Fibroblast of villous mesenchyme (primary cell): ENCODE results near the gene EVI5L. TPM values are rescaled to one million over a fixed set of nuclear protein-coding genes. Genes with fewer than 3 reads are reported as not detected.

Experiments
- DNase-seq: peaks from one replicate; pipeline ENCODE4 v3.0.0-alpha.2; 2010; ENCODE audit warnings: low read depth
- H3K4me3 ChIP-seq: 2 replicates; pipeline ENCODE4 v1.5.1; 2011; ENCODE audit warnings: low read depth, mild to moderate bottlenecking, low read length
- total RNA-seq: library from RNA; depleted of rRNA; stranded (reverse); fragments of >200 nt; gene quantifications from 2 replicates; pipeline ENCODE4 v1.2.3, GENCODE V29; 2012
- TF ChIP-seq, protein P1 (sequence below): IDR thresholded peaks from 2 replicates; pipeline ENCODE4 v1.5.1; 2012; ENCODE audit warnings: low read depth, mild to moderate bottlenecking, low read length; ENCODE audit not compliant: insufficient read depth

EVI5L gene
- total RNA-seq, 1 donor, result 25.5 TPM

GRCh38 chr19:7899751-7900378, 69.8 kb downstream of the EVI5L start:
- no peak for DNase-seq
- no peak overlapping the region for H3K4me3 ChIP-seq
- TF ChIP-seq, protein P1, sequence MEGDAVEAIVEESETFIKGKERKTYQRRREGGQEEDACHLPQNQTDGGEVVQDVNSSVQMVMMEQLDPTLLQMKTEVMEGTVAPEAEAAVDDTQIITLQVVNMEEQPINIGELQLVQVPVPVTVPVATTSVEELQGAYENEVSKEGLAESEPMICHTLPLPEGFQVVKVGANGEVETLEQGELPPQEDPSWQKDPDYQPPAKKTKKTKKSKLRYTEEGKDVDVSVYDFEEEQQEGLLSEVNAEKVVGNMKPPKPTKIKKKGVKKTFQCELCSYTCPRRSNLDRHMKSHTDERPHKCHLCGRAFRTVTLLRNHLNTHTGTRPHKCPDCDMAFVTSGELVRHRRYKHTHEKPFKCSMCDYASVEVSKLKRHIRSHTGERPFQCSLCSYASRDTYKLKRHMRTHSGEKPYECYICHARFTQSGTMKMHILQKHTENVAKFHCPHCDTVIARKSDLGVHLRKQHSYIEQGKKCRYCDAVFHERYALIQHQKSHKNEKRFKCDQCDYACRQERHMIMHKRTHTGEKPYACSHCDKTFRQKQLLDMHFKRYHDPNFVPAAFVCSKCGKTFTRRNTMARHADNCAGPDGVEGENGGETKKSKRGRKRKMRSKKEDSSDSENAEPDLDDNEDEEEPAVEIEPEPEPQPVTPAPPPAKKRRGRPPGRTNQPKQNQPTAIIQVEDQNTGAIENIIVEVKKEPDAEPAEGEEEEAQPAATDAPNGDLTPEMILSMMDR, result no peak

- no peak overlapping the region for H3K4me3 ChIP-seq
These were observed 70.4 kb downstream of the EVI5L start for GRCh38 chr19:7900401-7900870.

DNA sequence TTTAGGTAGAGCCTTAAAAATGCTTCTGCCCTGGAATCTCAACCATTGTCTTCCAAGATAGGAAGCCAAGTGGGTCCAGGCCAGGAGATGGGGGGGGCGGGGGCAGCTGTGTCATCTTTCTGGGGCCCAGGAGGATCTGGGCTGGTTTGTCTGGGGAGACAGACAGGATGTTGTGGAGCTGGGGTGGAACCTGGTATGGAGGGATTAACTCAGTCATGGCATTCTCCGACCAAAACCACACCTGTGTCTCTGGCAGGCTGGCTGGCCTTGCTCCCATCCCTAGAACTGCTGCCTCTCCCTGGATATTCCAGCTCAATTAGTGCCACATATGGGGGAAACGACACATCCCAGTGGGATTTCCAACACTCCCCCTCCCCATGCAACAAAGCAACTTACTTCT, 70.9 kb downstream of the EVI5L start:
- no peak overlapping the region for H3K4me3 ChIP-seq
- TF ChIP-seq, protein P1, result no peak
- no peak for DNase-seq

More at GRCh38 chr19:7900401-7900870, 70.4 kb downstream of the EVI5L start:
- DNase-seq, result no peak
- TF ChIP-seq, protein P1, result no peak

GRCh38 chr19:7901337-7901736, 71.3 kb downstream of the EVI5L start:
- no peak overlapping the region for H3K4me3 ChIP-seq
- no peak for DNase-seq
- TF ChIP-seq, protein P1, result no peak

DNA sequence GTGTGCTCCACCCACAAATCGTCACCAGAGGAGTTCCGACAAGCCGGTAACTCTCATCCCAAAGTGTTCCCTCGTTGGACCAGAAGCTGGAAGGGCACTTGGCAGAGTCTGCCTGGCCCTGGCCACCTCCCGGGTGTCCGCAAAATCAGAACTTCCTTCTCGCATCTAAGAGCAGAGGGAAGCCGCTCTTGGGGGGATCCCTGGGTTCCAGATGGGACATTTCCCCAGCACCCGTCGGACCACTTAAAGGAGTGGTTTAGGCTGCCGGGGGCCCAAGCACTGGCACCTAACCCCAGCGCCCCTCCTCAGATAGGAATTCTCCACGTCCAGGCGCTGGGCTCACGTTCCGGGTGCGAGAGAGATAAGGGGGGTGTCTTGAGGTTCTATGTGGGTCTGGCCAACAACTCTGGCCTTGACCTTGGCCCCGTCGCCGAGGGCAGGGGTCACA, 72.8 kb downstream of the EVI5L start:
- no peak for DNase-seq
- peak overlapping the region; percentile 69 for H3K4me3 ChIP-seq
- TF ChIP-seq, protein P1, result no peak

DNA sequence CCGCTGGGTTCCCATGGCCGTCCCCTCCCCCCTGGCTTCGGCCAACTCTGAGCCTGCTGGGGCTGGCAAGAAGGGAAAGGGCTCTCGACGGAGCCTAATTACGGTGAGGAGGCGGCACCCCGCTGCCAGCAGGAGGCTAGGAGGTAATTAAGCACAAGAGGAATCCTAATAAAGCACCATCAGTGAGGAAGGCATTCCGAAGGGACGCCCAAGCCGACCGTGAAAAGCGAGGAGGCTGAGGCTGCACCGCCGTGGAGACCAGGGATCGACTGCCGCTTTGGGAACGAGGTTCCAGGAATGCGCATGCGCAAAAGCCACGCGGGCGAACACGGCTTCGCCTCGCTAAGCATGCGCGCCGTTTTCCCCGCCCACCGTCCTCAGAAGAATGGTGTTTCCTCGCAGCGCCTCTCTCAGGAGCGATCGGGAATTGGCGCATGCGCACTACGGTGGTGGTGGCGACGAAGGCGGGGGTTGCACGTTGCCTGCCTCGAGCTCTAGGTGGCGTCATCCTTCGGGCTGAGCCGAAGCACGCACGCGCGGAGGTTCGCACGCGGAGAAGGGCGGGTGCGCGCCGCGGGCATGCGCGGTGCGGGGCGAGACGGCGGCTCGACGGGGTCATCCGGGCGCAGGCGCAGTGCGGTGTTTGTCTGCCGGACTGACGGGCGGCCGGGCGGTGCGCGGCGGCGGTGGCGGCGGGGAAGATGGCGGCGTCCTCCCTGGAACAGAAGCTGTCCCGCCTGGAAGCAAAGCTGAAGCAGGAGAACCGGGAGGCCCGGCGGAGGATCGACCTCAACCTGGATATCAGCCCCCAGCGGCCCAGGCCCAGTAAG, 73.4 kb downstream of the EVI5L start, which contains the start of gene MAP2K7:
Gene MAP2K7, plus strand, starts transcription at position 634 of the 830 bp plus-strand sequence. Its CDS starts 68 bp downstream, at position 702.
- peak; percentile 99 for DNase-seq
- TF ChIP-seq, protein P1, result peak; percentile 29
- H3K4me3 ChIP-seq, result peak within 1 kb of the TSS; percentile 88
